Stimulated activated CD8-positive, alpha-beta memory T cell treated with anti-CD3 and anti-CD28 coated beads, Interleukin-4, amount 100 ng/mL, for 1 hour (primary cell): ENCODE results near the gene NR2C2AP.

Experiments used
- DNase-seq, 2 donors: peaks; one replicate each; pipeline ENCODE4 v3.0.0-alpha.2; 2020; ENCODE audit warnings: low read depth in 2 of 2, low spot score in 1 of 2

NR2C2AP gene

GRCh38 chr19:19152668-19153384, 50.4 kb downstream of the NR2C2AP start:
- no peak for DNase-seq

- no peak for DNase-seq
Observed at GRCh38 chr19:19151418-19151817, 51.8 kb downstream of the NR2C2AP start.
